CD4-positive, CD25-positive, alpha-beta regulatory T cell (primary cell): ENCODE data around the gene LUC7L2. TPM values are rescaled to one million over a fixed set of nuclear protein-coding genes. Genes with fewer than 3 reads are reported as not detected.
"Not testable (repeated sequence)": the region's sequence is repeated elsewhere in the genome, so short reads cannot be mapped to it uniquely, and the experiment has no call there.

Source experiments
- ATAC-seq, 2 donors: fragments of 150-1000 bp; cut with Tn5 transposase; one replicate each; pipeline ENCODE4 v1.10.0; 2021; ENCODE audit warnings: low read depth in 2 of 2, moderate number of reproducible peaks in 2 of 2, moderate library complexity in 1 of 2
- DNase-seq, 3 donors: peaks; one replicate each; pipeline versions ENCODE4 v3.0.0 to v3.0.0-alpha.2; 2012 to 2022; ENCODE audit warnings: mixed read lengths in 1 of 3
- H3K27ac ChIP-seq: one replicate; pipeline ENCODE4 v1.7.0; 2013; ENCODE audit warnings: mild to moderate bottlenecking, low read length; ENCODE audit not compliant: insufficient read depth, poor library complexity, severe bottlenecking
- H3K27me3 ChIP-seq: one replicate; pipeline ENCODE4 v1.7.0; 2013; ENCODE audit warnings: low read length; ENCODE audit not compliant: control insufficient read depth, insufficient read depth
- H3K36me3 ChIP-seq: one replicate; pipeline ENCODE4 v1.7.0; 2013; ENCODE audit warnings: mild to moderate bottlenecking, low read length, moderate library complexity; ENCODE audit not compliant: control insufficient read depth, insufficient read depth
- H3K4me1 ChIP-seq: 2 replicates; pipeline ENCODE4 v1.7.0; 2013; ENCODE audit warnings: mild to moderate bottlenecking, low read length; ENCODE audit not compliant: insufficient read depth, control insufficient read depth, poor library complexity, severe bottlenecking
- H3K4me3 ChIP-seq: one replicate; pipeline ENCODE4 v1.7.0; 2013; ENCODE audit warnings: low read depth, mild to moderate bottlenecking, low read length, moderate library complexity
- H3K9me3 ChIP-seq, 2 experiments: 1 replicate in 1 of 2; 2 replicates in 1 of 2; pipeline ENCODE4 v1.7.0; 2013; ENCODE audit warnings: low read length in 2 of 2, mild to moderate bottlenecking in 1 of 2, moderate library complexity in 1 of 2; ENCODE audit not compliant: control insufficient read depth in 2 of 2
- H3K27ac Mint-ChIP-seq, 3 donors: one replicate each; pipeline ENCODE4 v1.8.0; 2020 to 2022; ENCODE audit warnings: mild to moderate bottlenecking in 3 of 3, mixed read lengths in 3 of 3, moderate library complexity in 2 of 3
- H3K27me3 Mint-ChIP-seq: one replicate; pipeline ENCODE4 v1.8.0; 2022; ENCODE audit warnings: mild to moderate bottlenecking, mixed read lengths
- H3K36me3 Mint-ChIP-seq: one replicate; pipeline ENCODE4 v1.8.0; 2020; ENCODE audit warnings: mixed read lengths
- H3K4me1 Mint-ChIP-seq, 4 donors: one replicate each; pipeline ENCODE4 v1.8.0; 2020 to 2022; ENCODE audit warnings: mixed read lengths in 4 of 4, mild to moderate bottlenecking in 1 of 4
- H3K4me3 Mint-ChIP-seq, 4 donors: one replicate each; pipeline ENCODE4 v1.8.0; 2020 to 2022; ENCODE audit warnings: mild to moderate bottlenecking in 4 of 4, mixed read lengths in 4 of 4, moderate library complexity in 3 of 4
- H3K9me3 Mint-ChIP-seq, 7 donors: one replicate each; pipeline ENCODE4 v1.8.0; 2020 to 2022; ENCODE audit warnings: mixed read lengths in 7 of 7, mild to moderate bottlenecking in 3 of 7, moderate library complexity in 2 of 7
- polyA plus RNA-seq, 4 donors: library from polyadenylated mRNA; unstranded; fragments of 300-500 nt; fragmentation: Illumina TruSeq; gene quantifications; one replicate each; pipeline ENCODE4 v1.2.3, GENCODE V29; 2021
- total RNA-seq: library from RNA; stranded (reverse); gene quantifications from one replicate; pipeline ENCODE4 v1.2.3, GENCODE V29; 2022

LUC7L2 gene
- total and polyA plus RNA-seq, 5 donors from 2014 or later = 56.9 to 190 (median 60.7) TPM

GRCh38 chr7:139452958-139453672, 93.4 kb downstream of the LUC7L2 start:
- Mint-ChIP-seq H3K4me3 (no peak overlapping the region), H3K27me3 (no peaks in the 10 kb centered on the region), H3K27ac (no peak overlapping the region), H3K4me1 (no peaks in the 10 kb centered on the region), H3K9me3 (peaks cover 0 to 2% (median 0%) of the 10 kb centered on the region in 7 donors), H3K36me3 (no peaks in the 10 kb centered on the region)
- H3K4me1 ChIP-seq = no peaks in the 10 kb centered on the region
- no peaks in the 10 kb centered on the region for H3K9me3 ChIP-seq
- no peaks in the 10 kb centered on the region for H3K36me3 ChIP-seq
- H3K27ac ChIP-seq = no peak overlapping the region
- DNase-seq (no peak), ATAC-seq (no peak)
- no peak overlapping the region for H3K4me3 ChIP-seq
- no peaks in the 10 kb centered on the region for H3K27me3 ChIP-seq

GRCh38 chr7:139453673-139454321, 94.1 kb downstream of the LUC7L2 start:
- DNase-seq = no peak
- Mint-ChIP-seq H3K27ac (no peak overlapping the region), H3K4me1 (no peaks in the 10 kb centered on the region), H3K9me3 (peaks cover 0 to 2% (median 0%) of the 10 kb centered on the region in 7 donors), H3K36me3 (no peaks in the 10 kb centered on the region), H3K27me3 (no peaks in the 10 kb centered on the region), H3K4me3 (no peak overlapping the region)
- Histone ChIP-seq H3K27me3 (no peaks in the 10 kb centered on the region), H3K4me3 (no peak overlapping the region), H3K36me3 (no peaks in the 10 kb centered on the region), H3K27ac (no peak overlapping the region), H3K4me1 (no peaks in the 10 kb centered on the region), H3K9me3 (no peaks in the 10 kb centered on the region)
- ATAC-seq = no peak

- Mint-ChIP-seq H3K36me3 (no peaks in the 10 kb centered on the region), H3K27ac (no peak overlapping the region), H3K4me3 (no peak overlapping the region), H3K9me3 (peaks cover 0 to 1% (median 0%) of the 10 kb centered on the region in 7 donors), H3K4me1 (no peaks in the 10 kb centered on the region), H3K27me3 (no peaks in the 10 kb centered on the region)
- H3K4me3 ChIP-seq = no peak overlapping the region
- H3K27me3 ChIP-seq = no peaks in the 10 kb centered on the region
- H3K36me3 ChIP-seq = no peaks in the 10 kb centered on the region
- ATAC-seq (no peak), DNase-seq (no peak)
- no peaks in the 10 kb centered on the region for H3K9me3 ChIP-seq
- H3K27ac ChIP-seq = no peak overlapping the region
- no peaks in the 10 kb centered on the region for H3K4me1 ChIP-seq
These were observed 96.1 kb downstream of the LUC7L2 start for GRCh38 chr7:139455789-139456188.

GRCh38 chr7:139456511-139456910, 96.8 kb downstream of the LUC7L2 start:
- ATAC-seq = no peak
- no peak overlapping the region for H3K4me3 ChIP-seq
- H3K9me3 ChIP-seq = no peaks in the 10 kb centered on the region
- no peak overlapping the region for H3K27ac ChIP-seq
- no peaks in the 10 kb centered on the region for H3K36me3 Mint-ChIP-seq
- H3K27me3 Mint-ChIP-seq = no peaks in the 10 kb centered on the region
- H3K36me3 ChIP-seq = no peaks in the 10 kb centered on the region
- no peaks in the 10 kb centered on the region for H3K27me3 ChIP-seq
- DNase-seq = no peak
- no peaks in the 10 kb centered on the region for H3K4me1 Mint-ChIP-seq
- H3K4me3 Mint-ChIP-seq = no peak overlapping the region
- no peak overlapping the region for H3K27ac Mint-ChIP-seq
- H3K4me1 ChIP-seq = no peaks in the 10 kb centered on the region
- H3K9me3 Mint-ChIP-seq = no peaks in the 10 kb centered on the region

GRCh38 chr7:139457153-139457946, 97.7 kb downstream of the LUC7L2 start:
- ATAC-seq (no peak), DNase-seq (no peak)
- no peak overlapping the region for H3K4me3 Mint-ChIP-seq
- Histone ChIP-seq H3K4me3 (no peak overlapping the region), H3K27me3 (no peaks in the 10 kb centered on the region), H3K36me3 (no peaks in the 10 kb centered on the region), H3K27ac (no peak overlapping the region), H3K4me1 (no peaks in the 10 kb centered on the region), H3K9me3 (no peaks in the 10 kb centered on the region)
- no peak overlapping the region for H3K27ac Mint-ChIP-seq
- H3K27me3 Mint-ChIP-seq = no peaks in the 10 kb centered on the region
- H3K36me3 Mint-ChIP-seq = no peaks in the 10 kb centered on the region
- no peaks in the 10 kb centered on the region for H3K9me3 Mint-ChIP-seq
- H3K4me1 Mint-ChIP-seq = no peaks in the 10 kb centered on the region

GRCh38 chr7:139463421-139463820, 103.7 kb downstream of the LUC7L2 start:
- H3K36me3 Mint-ChIP-seq, H3K36me3 ChIP-seq, H3K4me1 ChIP-seq, H3K4me1 Mint-ChIP-seq, DNase-seq, H3K4me3 Mint-ChIP-seq, H3K9me3 ChIP-seq, H3K27ac ChIP-seq, H3K27me3 Mint-ChIP-seq, H3K27ac Mint-ChIP-seq, H3K27me3 ChIP-seq, H3K9me3 Mint-ChIP-seq, ATAC-seq, H3K4me3 ChIP-seq: not testable (repeated sequence)

- not testable (repeated sequence) for ATAC-seq, H3K36me3 Mint-ChIP-seq, H3K4me1 Mint-ChIP-seq, H3K27me3 Mint-ChIP-seq, H3K4me3 ChIP-seq, DNase-seq, H3K4me3 Mint-ChIP-seq, H3K4me1 ChIP-seq, H3K27me3 ChIP-seq, H3K9me3 Mint-ChIP-seq, H3K27ac ChIP-seq, H3K9me3 ChIP-seq, H3K27ac Mint-ChIP-seq, H3K36me3 ChIP-seq
These were observed 104.8 kb downstream of the LUC7L2 start for GRCh38 chr7:139464511-139464910.
